Ishikawa (cell line): ENCODE measurements around the gene KLHL2.

Experiments
- EP300 ChIP-seq: IDR thresholded peaks from 2 replicates; pipeline ENCODE4 v1.6.1; 2012; ENCODE audit warnings: borderline replicate concordance
- MAX ChIP-seq: IDR thresholded peaks from 2 replicates; pipeline ENCODE4 v1.6.1; 2012
- RAD21 ChIP-seq: IDR thresholded peaks from 2 replicates; pipeline ENCODE4 v1.6.1; 2012; ENCODE audit warnings: low read depth
- TAF1 ChIP-seq: IDR thresholded peaks from 2 replicates; pipeline ENCODE4 v1.6.1; 2012; ENCODE audit warnings: low read depth, mild to moderate bottlenecking
- TEAD4 ChIP-seq: IDR thresholded peaks from 2 replicates; pipeline ENCODE4 v1.6.1; 2012

DNA sequence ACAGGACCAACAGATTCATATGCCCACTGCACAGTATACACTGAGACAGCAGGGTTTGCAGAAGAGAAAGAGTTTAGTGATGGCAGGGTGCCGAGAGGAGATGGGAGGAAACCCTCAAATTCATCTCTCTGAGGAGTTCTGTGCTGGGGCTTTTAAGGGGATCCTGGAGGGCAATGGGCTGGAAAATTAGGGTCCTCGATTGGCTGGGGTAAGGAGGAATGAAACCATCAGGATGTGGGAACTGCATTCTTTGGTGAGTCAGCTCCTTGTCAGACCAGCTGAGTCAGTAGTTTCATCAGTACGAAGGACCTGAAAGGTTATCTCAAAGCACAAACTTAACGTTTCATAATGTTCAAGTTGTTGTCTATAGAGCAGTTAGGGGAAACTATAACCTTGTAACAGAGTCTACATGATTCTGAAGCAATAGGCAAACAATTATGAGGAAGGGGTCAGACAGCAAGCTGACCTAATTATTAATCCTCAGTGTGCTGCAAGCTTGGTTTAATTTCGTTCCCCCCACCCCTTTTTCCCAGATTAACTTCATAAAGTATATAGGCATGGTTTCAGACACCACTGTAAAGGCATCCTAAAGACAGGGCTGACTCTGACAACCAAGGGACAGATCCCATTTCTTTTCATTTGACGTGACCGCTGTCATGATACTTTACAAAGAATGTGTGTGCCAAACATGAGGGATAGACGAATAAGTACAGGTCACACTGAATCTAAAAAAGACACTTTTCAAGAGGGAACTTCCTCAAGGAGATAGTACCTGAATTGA lies 118.6 kb downstream of the KLHL2 start:
- no peak for TF ChIP-seq EP300
- no peak for TF ChIP-seq TAF1
- TF ChIP-seq MAX: 0 out of 2 replicates have a peak, but pooled peaks have one; percentile 23
- TF ChIP-seq TEAD4: peak; percentile 40; the same call in 1 of the 2 replicates
- TF ChIP-seq RAD21: no peak
